Cerebellar cortex (tissue), 1 donor: ENCODE data around the gene ARSB.

Source experiments
- DNase-seq: peaks from one replicate; pipeline ENCODE4 v3.0.0-alpha.2; 2015; ENCODE audit warnings: low spot score

ARSB gene

GRCh38 chr5:78805474-78806124, 179.5 kb downstream of the ARSB start:
- no peak for DNase-seq

- DNase-seq = no peak
Measured at GRCh38 chr5:78804995-78805394, 180.1 kb downstream of the ARSB start.

GRCh38 chr5:78803941-78804340, 181.2 kb downstream of the ARSB start:
- no peak for DNase-seq

GRCh38 chr5:78803353-78803752, 181.8 kb downstream of the ARSB start:
- DNase-seq = peak; percentile 90

GRCh38 chr5:78801413-78801812, 183.7 kb downstream of the ARSB start:
- DNase-seq = no peak

GRCh38 chr5:78799266-78800017, 185.7 kb downstream of the ARSB start:
- DNase-seq = no peak

- DNase-seq = no peak
Measured at GRCh38 chr5:78798673-78799029, 186.5 kb downstream of the ARSB start.

- DNase-seq = no peak
Measured at GRCh38 chr5:78797936-78798672, 187.0 kb downstream of the ARSB start.

- DNase-seq = no peak
Measured at GRCh38 chr5:78795757-78796156, 189.4 kb downstream of the ARSB start.

GRCh38 chr5:78794693-78795215, 190.4 kb downstream of the ARSB start:
- DNase-seq = no peak

GRCh38 chr5:78793907-78794662, 191.0 kb downstream of the ARSB start:
- DNase-seq = no peak

GRCh38 chr5:78792345-78793055, 192.6 kb downstream of the ARSB start:
- no peak for DNase-seq

- DNase-seq = no peak
Measured at GRCh38 chr5:78791501-78792100, 193.5 kb downstream of the ARSB start.

GRCh38 chr5:78787783-78788182, 197.3 kb downstream of the ARSB start:
- no peak for DNase-seq

GRCh38 chr5:78785454-78785853, 199.7 kb downstream of the ARSB start:
- DNase-seq = no peak

- DNase-seq = no peak
Measured at GRCh38 chr5:78783434-78784130, 201.5 kb downstream of the ARSB start.

- DNase-seq = no peak
Measured at GRCh38 chr5:78782728-78783127, 202.4 kb downstream of the ARSB start.

GRCh38 chr5:78781611-78782286, 203.4 kb downstream of the ARSB start:
- DNase-seq = no peak

- no peak for DNase-seq
Measured at GRCh38 chr5:78779771-78780616, 205.1 kb downstream of the ARSB start.
